Measurements from ENCODE around the gene EEF1G.

DNA sequence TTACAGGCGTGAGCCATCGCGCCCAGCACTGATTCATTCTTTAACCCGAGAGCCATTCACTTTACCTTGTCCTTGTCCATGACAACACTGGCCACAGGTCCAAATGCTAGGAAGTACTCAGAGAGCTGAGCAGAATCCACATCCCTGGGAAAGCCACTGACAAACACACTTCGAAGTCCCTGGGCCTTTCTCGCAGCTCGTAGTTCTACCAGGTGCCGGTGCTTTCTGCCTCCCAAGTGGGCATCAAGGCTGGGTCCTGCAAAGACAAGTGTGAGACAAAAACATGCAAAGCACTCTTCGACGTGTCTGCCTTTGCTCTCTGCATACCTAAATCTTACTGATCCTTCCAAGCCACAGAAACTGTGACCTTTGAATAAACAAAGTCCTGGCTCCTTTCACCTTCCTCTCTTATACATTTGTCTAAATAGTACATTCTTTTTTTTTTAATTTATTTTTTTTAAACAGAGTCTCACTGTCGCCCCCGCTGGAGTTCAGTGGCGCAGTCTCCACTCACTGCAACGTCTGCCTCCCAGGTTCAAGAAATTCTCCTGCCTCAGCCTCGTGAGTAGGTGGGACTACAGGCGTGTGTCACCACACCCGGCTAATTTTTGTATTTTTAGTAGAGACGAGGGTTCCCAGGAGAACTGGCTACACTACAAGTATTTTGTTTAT lies 15.4 kb upstream of the EEF1G start:
- TF ChIP-seq EZH2 (IDR thresholded peaks at IDR 0.05), result no peak
- no peak for TF ChIP-seq POLR2AphosphoS5 (IDR thresholded peaks at IDR 0.05; ENCODE audit: borderline replicate concordance, low read depth, low read length)
- TF ChIP-seq FOXP2 (optimal IDR thresholded peaks at IDR 0.05; ENCODE audit: control extremely low read depth, extremely low read length, insufficient read depth), result no peak

Data from SK-N-MC (cell line).